Measurements from ENCODE around the gene PNMA8B. TPM values are rescaled to one million over a fixed set of nuclear protein-coding genes. Genes with fewer than 3 reads are reported as not detected.

Gene PNMA8B
- total RNA-seq, 4 donors from 2014 or later, result 1.8 to 3.2 (median 2.8) TPM

- 90% methylated on average over 5 of the region's 6 CpGs for WGBS
- Histone ChIP-seq H3K9me3 (no peaks in the 10 kb centered on the region), H3K4me1 (peaks cover 45% of the 10 kb centered on the region), H3K27me3 (peaks cover 5% of the 10 kb centered on the region), H3K4me3 (no peak overlapping the region), H3K36me3 (no peaks in the 10 kb centered on the region), H3K27ac (no peak overlapping the region)
- TF ChIP-seq EP300 (IDR thresholded peaks at IDR 0.05) (no peak), POLR2AphosphoS5 (IDR thresholded peaks at IDR 0.05) (no peak), POLR2A (IDR thresholded peaks at IDR 0.05) (no peak)
- TF ChIP-seq, protein P1, sequence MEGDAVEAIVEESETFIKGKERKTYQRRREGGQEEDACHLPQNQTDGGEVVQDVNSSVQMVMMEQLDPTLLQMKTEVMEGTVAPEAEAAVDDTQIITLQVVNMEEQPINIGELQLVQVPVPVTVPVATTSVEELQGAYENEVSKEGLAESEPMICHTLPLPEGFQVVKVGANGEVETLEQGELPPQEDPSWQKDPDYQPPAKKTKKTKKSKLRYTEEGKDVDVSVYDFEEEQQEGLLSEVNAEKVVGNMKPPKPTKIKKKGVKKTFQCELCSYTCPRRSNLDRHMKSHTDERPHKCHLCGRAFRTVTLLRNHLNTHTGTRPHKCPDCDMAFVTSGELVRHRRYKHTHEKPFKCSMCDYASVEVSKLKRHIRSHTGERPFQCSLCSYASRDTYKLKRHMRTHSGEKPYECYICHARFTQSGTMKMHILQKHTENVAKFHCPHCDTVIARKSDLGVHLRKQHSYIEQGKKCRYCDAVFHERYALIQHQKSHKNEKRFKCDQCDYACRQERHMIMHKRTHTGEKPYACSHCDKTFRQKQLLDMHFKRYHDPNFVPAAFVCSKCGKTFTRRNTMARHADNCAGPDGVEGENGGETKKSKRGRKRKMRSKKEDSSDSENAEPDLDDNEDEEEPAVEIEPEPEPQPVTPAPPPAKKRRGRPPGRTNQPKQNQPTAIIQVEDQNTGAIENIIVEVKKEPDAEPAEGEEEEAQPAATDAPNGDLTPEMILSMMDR (IDR thresholded peaks at IDR 0.05), result no peak
- no peak for DNase-seq (ENCODE audit: low spot score in 2 of 2)
Measured at GRCh38 chr19:46496304-46496703, 637 bp upstream of the PNMA8B start.

- Histone ChIP-seq H3K4me3 (peak overlapping the region; percentile 36), H3K9me3 (no peaks in the 10 kb centered on the region), H3K36me3 (no peaks in the 10 kb centered on the region), H3K27ac (no peak overlapping the region), H3K4me1 (peaks cover 53% of the 10 kb centered on the region), H3K27me3 (peaks cover 9% of the 10 kb centered on the region)
- no peak for TF ChIP-seq EP300 (IDR thresholded peaks at IDR 0.05)
- no peak for TF ChIP-seq POLR2A (IDR thresholded peaks at IDR 0.05)
- TF ChIP-seq POLR2AphosphoS5 (IDR thresholded peaks at IDR 0.05), result no peak
- TF ChIP-seq, protein P1 (IDR thresholded peaks at IDR 0.05), result no peak
- no peak for DNase-seq (ENCODE audit: low spot score in 2 of 2)
- WGBS, result 62% methylated on average over 19 of the region's 49 CpGs
Measured at GRCh38 chr19:46494941-46495785, 504 bp downstream of the PNMA8B start.

DNA sequence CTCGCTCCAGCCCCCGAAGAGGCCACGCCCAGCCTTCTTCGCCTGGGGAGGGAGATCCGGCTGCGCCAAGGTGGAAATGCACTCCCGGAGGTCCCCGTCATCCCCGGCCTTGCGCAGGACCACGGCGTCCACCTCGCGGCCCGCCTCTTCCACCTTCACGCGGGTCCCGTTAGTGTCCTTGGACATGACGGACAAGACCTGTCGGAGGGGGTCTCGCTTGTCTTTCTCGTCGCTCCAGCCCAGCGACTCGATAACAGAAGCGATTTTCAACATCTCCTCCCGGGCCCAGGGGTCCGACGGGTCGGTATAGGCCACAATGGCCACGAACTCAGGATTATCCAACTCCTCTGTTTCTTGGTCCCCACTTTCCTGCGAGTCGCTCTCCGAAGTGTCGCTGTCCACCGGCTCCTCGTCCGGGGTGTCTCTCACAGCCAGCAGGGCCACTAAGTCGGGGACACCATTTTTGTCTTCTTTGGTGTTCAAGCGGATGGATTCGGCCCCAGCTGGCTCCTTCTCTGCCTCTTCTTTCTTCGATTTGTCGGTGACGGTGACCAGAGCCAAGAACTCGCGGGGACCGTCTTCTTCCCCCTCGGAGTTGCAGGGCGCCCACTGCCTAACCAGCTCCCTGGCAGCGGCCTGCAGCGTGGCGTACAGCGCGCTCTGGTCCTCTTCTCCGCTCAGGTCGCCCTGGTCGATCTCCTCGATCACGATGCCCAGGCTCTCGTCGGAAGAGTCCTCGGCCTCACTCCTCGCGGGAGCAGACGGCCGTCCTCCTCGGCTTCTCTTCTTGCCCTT, 1.3 kb downstream of the PNMA8B start:
- Histone ChIP-seq H3K36me3 (no peaks in the 10 kb centered on the region), H3K9me3 (no peaks in the 10 kb centered on the region), H3K4me3 (peak overlapping the region; percentile 57), H3K27ac (no peak overlapping the region), H3K27me3 (peaks cover 17% of the 10 kb centered on the region), H3K4me1 (peaks cover 62% of the 10 kb centered on the region)
- DNase-seq (ENCODE audit: low spot score in 2 of 2), result no peak
- no peak for TF ChIP-seq POLR2AphosphoS5 (IDR thresholded peaks at IDR 0.05)
- TF ChIP-seq EP300 (IDR thresholded peaks at IDR 0.05), result no peak
- TF ChIP-seq, protein P1 (IDR thresholded peaks at IDR 0.05), result no peak
- TF ChIP-seq POLR2A (IDR thresholded peaks at IDR 0.05), result no peak
- 78% methylated on average over 67 of the region's 67 CpGs for WGBS

- Histone ChIP-seq H3K36me3 (no peaks in the 10 kb centered on the region), H3K27ac (peak overlapping the region; percentile 78), H3K4me3 (peak overlapping the region; percentile 57), H3K9me3 (no peaks in the 10 kb centered on the region), H3K4me1 (peaks cover 70% of the 10 kb centered on the region), H3K27me3 (peaks cover 24% of the 10 kb centered on the region)
- WGBS, result 12% methylated on average over 48 of the region's 92 CpGs
- peak in 1 of 2 donors; percentile 73 for DNase-seq (ENCODE audit: low spot score in 2 of 2)
- TF ChIP-seq POLR2A (IDR thresholded peaks at IDR 0.05) (no peak), POLR2AphosphoS5 (IDR thresholded peaks at IDR 0.05) (no peak), EP300 (IDR thresholded peaks at IDR 0.05) (no peak)
- TF ChIP-seq, protein P1 (IDR thresholded peaks at IDR 0.05), result no peak
Measured at GRCh38 chr19:46493236-46494145, 2.2 kb downstream of the PNMA8B start.
